Panc1 (cell line): ENCODE data around the gene RAPGEF1. TPM values are rescaled to one million over a fixed set of nuclear protein-coding genes. Genes with fewer than 3 reads are reported as not detected.

Experiments
- ATAC-seq: fragments of 200-7000 bp; cut with Tn5 transposase; 2 replicates; pipeline ENCODE4 v1.9.1; 2020; ENCODE audit warnings: mild to moderate bottlenecking, moderate library complexity
- BruUV-seq: library from RNA; stranded (reverse); fragments of 400-500 nt; replicated peaks from 2 replicates; lab custom pipeline; 2021; lab: Mats Ljungman, UMichigan
- CTCF ChIA-PET: fragments of 300-600 bp; sonication (Branson Sonifier 250); formaldehyde crosslinking; loops from one replicate; lab custom pipeline; 2022; ENCODE audit warnings: antibody characterized with exemption; lab: Charles Lee
- POLR2A ChIA-PET: fragments of 300-600 bp; sonication (Branson Sonifier 250); formaldehyde crosslinking; loops from one replicate; lab custom pipeline; 2022; ENCODE audit warnings: antibody characterized with exemption; lab: Charles Lee
- DNase-seq: peaks from one replicate; pipeline ENCODE4 v3.0.0-alpha.2; 2010; ENCODE audit warnings: low read depth, low spot score
- H3K27ac ChIP-seq: 2 replicates; pipeline ENCODE4 v1.5.1; 2011; ENCODE audit warnings: mild to moderate bottlenecking, low read length, inconsistent platforms
- H3K27me3 ChIP-seq: fragments of 200-500 bp; sonication (Bioruptor generic); 2 replicates; pipeline ENCODE4 v1.6.0; 2014; ENCODE audit warnings: low read length, inconsistent platforms; ENCODE audit not compliant: control insufficient read depth, insufficient read depth
- H3K36me3 ChIP-seq: fragments of 200-500 bp; sonication (Bioruptor generic); 2 replicates; pipeline ENCODE4 v1.5.1; 2014; ENCODE audit warnings: inconsistent platforms, mild to moderate bottlenecking, low read length, moderate library complexity; ENCODE audit not compliant: control insufficient read depth, insufficient read depth
- H3K4me1 ChIP-seq: 2 replicates; pipeline ENCODE4 v1.5.1; 2011; ENCODE audit warnings: inconsistent platforms, mild to moderate bottlenecking, low read length, moderate library complexity; ENCODE audit not compliant: control insufficient read depth, insufficient read depth
- H3K4me3 ChIP-seq, 2 experiments: 2 replicates each; pipeline ENCODE4 v1.5.1; 2011 to 2012; ENCODE audit warnings: low read depth in 2 of 2, low read length in 2 of 2, mild to moderate bottlenecking in 2 of 2, inconsistent platforms in 1 of 2, moderate library complexity in 1 of 2
- H3K9me3 ChIP-seq: fragments of 200-500 bp; sonication (Bioruptor generic); 2 replicates; pipeline ENCODE4 v1.5.1; 2014; ENCODE audit warnings: low read depth, mild to moderate bottlenecking, inconsistent platforms, low read length, moderate library complexity; ENCODE audit not compliant: control insufficient read depth, insufficient read depth
- POLR2AphosphoS5 ChIP-seq: IDR thresholded peaks from 2 replicates; pipeline ENCODE4 v1.6.1; 2012; ENCODE audit warnings: mild to moderate bottlenecking, low read depth, low read length, moderate library complexity
- SIN3A ChIP-seq: IDR thresholded peaks from 2 replicates; pipeline ENCODE4 v1.6.1; 2012; ENCODE audit warnings: low read depth, mild to moderate bottlenecking, low read length, moderate library complexity, borderline replicate concordance; ENCODE audit not compliant: insufficient read depth
- TCF7L2 ChIP-seq: IDR thresholded peaks from 2 replicates; pipeline ENCODE4 v1.6.1; 2011; ENCODE audit warnings: mild to moderate bottlenecking, low read depth, low read length, inconsistent platforms
- in situ Hi-C: cut with HindIII; loops from 2 replicates; pipeline ENCODE4 v1.10.0; 2016; ENCODE audit warnings: low sequenced_read_pairs, low pct_unique_long_range_greater_than_20kb
- intact Hi-C: fragments of 100-400 bp; cut with micrococcal nuclease; formaldehyde crosslinking; loops from one replicate; pipeline ENCODE4 v1.10.0; 2022; ENCODE audit not compliant: unreplicated experiment
- total RNA-seq: library from RNA; stranded (reverse); gene quantifications from one replicate; pipeline ENCODE4 v1.2.1, GENCODE V29; 2021; ENCODE audit not compliant: unreplicated experiment
- TF ChIP-seq, protein P1 (sequence below): fragments of 450-650 bp; IDR thresholded peaks from 2 replicates; pipeline ENCODE4 v1.5.1; 2017; ENCODE audit warnings: mild to moderate bottlenecking
- TF ChIP-seq, protein P2 (sequence below), 2 experiments: IDR thresholded peaks; 2 replicates each; pipeline ENCODE4 v1.6.1; 2011 to 2012; ENCODE audit warnings: low read depth in 2 of 2, control low read depth in 1 of 2, low read length in 1 of 2, mild to moderate bottlenecking in 1 of 2, moderate library complexity in 1 of 2; ENCODE audit not compliant: insufficient read depth in 1 of 2

RAPGEF1 gene
- total RNA-seq, 1 experiment from 2014 or later = 86.8 TPM

DNA sequence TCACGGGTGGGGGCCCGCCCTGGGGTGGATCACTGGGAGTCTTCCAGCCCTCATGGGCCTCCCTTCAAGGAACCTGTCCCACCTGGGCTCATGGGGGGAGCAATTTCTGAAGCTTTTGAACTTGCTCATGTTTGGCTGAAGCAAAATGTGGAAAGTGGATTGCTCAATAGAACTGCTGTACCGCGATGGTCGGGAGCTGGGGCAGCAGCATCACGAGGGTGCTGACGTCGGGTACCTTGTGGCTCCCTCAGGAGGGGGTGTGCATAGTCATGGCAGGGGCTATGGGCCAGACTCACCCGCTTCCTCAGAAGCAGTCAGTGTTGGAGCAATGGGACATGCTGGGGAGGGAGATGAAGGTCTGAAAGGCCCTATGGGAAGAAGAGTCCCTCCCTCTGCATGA, 136.7 kb downstream of the RAPGEF1 start:
- ChIA-PET POLR2A (no interaction called here), CTCF (interaction anchor here (0.5 kb wide), 1 partner anchor 141 kb away, joined by 3 read pairs; no protein-coding TSS in a partner anchor)

DNA sequence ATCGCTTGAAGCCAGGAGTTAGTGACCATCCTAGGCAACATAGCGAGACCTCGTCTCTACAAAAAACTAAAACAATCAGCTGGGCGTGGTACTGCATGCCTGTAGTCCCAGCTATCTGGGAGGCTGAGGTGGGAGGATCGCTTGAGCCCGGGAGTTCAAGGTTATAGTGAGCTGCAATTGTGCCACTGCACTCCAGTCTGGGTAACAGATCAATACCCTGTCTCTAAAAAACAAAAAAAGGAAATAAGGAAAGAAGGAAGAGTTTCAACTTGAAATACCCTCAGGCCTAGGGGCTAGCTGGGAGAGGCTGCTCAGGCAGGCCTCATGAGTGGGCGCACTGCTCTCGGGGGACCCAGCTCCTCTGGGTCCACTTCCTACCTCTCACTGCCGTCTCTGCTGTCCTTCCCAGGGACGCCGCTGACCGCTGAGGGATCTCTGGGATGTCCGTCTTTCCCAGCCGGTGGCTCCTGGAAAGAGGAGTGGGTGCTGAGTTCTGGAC, 138.1 kb downstream of the RAPGEF1 start:
- no peak overlapping the region for H3K4me3 ChIP-seq
- CTCF ChIA-PET = interaction anchor here (0.6 kb wide), 1 partner anchor 145 kb away, joined by 6 read pairs; no protein-coding TSS in a partner anchor
- POLR2A ChIA-PET = no interaction called here
- no peak overlapping the region for H3K27ac ChIP-seq
- no peaks in the 10 kb centered on the region for H3K36me3 ChIP-seq
- no peaks in the 10 kb centered on the region for H3K27me3 ChIP-seq
- no peaks in the 10 kb centered on the region for H3K4me1 ChIP-seq
- DNase-seq (no peak), ATAC-seq (no peak)
- H3K9me3 ChIP-seq = no peaks in the 10 kb centered on the region
- in situ Hi-C loops (no loop called here), intact Hi-C loops (no loop called here)
- BruUV-seq = no TSS peak
- TF ChIP-seq, protein P1, sequence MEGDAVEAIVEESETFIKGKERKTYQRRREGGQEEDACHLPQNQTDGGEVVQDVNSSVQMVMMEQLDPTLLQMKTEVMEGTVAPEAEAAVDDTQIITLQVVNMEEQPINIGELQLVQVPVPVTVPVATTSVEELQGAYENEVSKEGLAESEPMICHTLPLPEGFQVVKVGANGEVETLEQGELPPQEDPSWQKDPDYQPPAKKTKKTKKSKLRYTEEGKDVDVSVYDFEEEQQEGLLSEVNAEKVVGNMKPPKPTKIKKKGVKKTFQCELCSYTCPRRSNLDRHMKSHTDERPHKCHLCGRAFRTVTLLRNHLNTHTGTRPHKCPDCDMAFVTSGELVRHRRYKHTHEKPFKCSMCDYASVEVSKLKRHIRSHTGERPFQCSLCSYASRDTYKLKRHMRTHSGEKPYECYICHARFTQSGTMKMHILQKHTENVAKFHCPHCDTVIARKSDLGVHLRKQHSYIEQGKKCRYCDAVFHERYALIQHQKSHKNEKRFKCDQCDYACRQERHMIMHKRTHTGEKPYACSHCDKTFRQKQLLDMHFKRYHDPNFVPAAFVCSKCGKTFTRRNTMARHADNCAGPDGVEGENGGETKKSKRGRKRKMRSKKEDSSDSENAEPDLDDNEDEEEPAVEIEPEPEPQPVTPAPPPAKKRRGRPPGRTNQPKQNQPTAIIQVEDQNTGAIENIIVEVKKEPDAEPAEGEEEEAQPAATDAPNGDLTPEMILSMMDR = no peak
- TF ChIP-seq POLR2AphosphoS5 = no peak
- TF ChIP-seq, protein P2, sequence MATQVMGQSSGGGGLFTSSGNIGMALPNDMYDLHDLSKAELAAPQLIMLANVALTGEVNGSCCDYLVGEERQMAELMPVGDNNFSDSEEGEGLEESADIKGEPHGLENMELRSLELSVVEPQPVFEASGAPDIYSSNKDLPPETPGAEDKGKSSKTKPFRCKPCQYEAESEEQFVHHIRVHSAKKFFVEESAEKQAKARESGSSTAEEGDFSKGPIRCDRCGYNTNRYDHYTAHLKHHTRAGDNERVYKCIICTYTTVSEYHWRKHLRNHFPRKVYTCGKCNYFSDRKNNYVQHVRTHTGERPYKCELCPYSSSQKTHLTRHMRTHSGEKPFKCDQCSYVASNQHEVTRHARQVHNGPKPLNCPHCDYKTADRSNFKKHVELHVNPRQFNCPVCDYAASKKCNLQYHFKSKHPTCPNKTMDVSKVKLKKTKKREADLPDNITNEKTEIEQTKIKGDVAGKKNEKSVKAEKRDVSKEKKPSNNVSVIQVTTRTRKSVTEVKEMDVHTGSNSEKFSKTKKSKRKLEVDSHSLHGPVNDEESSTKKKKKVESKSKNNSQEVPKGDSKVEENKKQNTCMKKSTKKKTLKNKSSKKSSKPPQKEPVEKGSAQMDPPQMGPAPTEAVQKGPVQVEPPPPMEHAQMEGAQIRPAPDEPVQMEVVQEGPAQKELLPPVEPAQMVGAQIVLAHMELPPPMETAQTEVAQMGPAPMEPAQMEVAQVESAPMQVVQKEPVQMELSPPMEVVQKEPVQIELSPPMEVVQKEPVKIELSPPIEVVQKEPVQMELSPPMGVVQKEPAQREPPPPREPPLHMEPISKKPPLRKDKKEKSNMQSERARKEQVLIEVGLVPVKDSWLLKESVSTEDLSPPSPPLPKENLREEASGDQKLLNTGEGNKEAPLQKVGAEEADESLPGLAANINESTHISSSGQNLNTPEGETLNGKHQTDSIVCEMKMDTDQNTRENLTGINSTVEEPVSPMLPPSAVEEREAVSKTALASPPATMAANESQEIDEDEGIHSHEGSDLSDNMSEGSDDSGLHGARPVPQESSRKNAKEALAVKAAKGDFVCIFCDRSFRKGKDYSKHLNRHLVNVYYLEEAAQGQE (IDR thresholded peaks at IDR 0.05; ENCODE audit: insufficient read depth in 1 of 2, low read depth in 2 of 2, low read length in 1 of 2) = no peak
- TF ChIP-seq TCF7L2 = no peak

More for the DNA sequence above, 136.7 kb downstream of the RAPGEF1 start:
- no peak overlapping the region for H3K4me3 ChIP-seq
- H3K36me3 ChIP-seq = no peaks in the 10 kb centered on the region
- no peaks in the 10 kb centered on the region for H3K27me3 ChIP-seq
- TF ChIP-seq, protein P1 = no peak
- TF ChIP-seq SIN3A = no peak
- no peak for TF ChIP-seq POLR2AphosphoS5
- TF ChIP-seq TCF7L2 = no peak
- TF ChIP-seq, protein P2 (IDR thresholded peaks at IDR 0.05; ENCODE audit: insufficient read depth in 1 of 2, low read depth in 2 of 2, low read length in 1 of 2) = no peak
- in situ Hi-C loops (no loop called here), intact Hi-C loops (no loop called here)
- peaks cover 8% of the 10 kb centered on the region for H3K4me1 ChIP-seq
- H3K27ac ChIP-seq = no peak overlapping the region
- no peaks in the 10 kb centered on the region for H3K9me3 ChIP-seq
- DNase-seq (no peak), ATAC-seq (no peak)
- BruUV-seq = no TSS peak
